ENCODE measurements around the gene CCT6B. TPM values are rescaled to one million over a fixed set of nuclear protein-coding genes. Genes with fewer than 3 reads are reported as not detected.

Gene CCT6B
- total and polyA plus RNA-seq, 9 of the 15 experiments (the other 6 are each of a cell fraction or from before 2014, with no cell fraction given), result 0.25 to 0.91 (median 0.58) TPM

DNA sequence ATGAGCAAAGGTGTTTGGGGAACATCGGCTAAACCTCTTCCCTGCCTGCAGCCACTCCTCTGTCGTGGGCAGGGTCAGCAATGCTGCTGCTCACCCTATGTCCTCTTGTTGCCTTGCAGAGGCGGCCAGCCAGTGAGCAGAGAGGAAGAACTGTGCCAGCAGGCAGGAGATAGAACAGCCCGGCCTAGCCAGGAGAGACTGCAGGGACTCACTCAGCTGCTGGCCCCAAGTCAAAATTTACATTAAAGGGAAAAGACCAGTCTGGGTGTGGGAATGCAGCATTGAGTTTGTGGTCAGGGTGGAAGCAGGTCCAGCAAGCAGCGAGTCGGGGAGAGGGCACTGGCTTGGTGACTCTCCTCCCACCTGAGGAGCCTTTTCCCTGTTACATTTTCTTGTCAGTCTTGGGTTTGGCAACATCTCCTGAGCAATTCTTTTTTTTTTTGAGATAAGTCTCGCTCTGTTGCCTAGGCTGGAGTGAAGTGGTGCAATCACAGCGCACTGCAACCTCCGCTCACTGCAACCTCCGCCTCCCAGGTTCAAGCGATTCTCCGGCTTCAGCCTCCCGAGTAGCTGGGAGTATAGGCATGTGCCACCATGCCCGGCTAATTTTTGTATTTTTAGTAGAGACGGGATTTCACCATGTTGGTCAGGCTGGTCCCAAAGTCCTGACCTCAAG lies 41.8 kb upstream of the CCT6B start:
- intact Hi-C loops (cut with micrococcal nuclease), result no loop called here
- TF ChIP-seq BDP1 (IDR thresholded peaks at IDR 0.05; ENCODE audit: insufficient read depth, insufficient read length) (no peak), POLR2G (IDR thresholded peaks at IDR 0.05; ENCODE audit: low read depth, low read length) (0 out of 2 replicates have a peak, but pooled peaks have one; percentile 12), TEAD1 (CRISPR knock-in tag; IDR thresholded peaks at IDR 0.05) (no peak)
- FAIRE-seq (no peak), ATAC-seq (no peak), DNase-seq (ENCODE audit: extremely low read depth in 1 of 4, low spot score in 3 of 4) (no peak)
- in situ Hi-C loops (cut with MboI), result no loop called here
- Histone ChIP-seq H3K4me2 (ENCODE audit: insufficient read depth, low read length) (no peak overlapping the region), H3K27ac (ENCODE audit: extremely low read depth, low read depth, low read length) (no peak overlapping the region), H3K27me3 (ENCODE audit: control insufficient read depth in 2 of 2, insufficient read depth in 2 of 2, low read length in 2 of 2) (no peaks in the 10 kb centered on the region), H3K4me3 (no peak overlapping the region), H3K9me1 (ENCODE audit: control insufficient read depth, insufficient read depth, low read length) (no peaks in the 10 kb centered on the region), H4K20me1 (replicated peaks; ENCODE audit: control insufficient read depth, insufficient read depth, low read length) (no peaks in the 10 kb centered on the region), H3K4me1 (replicated peaks in 1 of 2; ENCODE audit: control insufficient read depth in 2 of 2, insufficient read depth in 2 of 2, low read length in 2 of 2) (peaks cover 3 to 11% of the 10 kb centered on the region in 2 experiments; a peak in 3 of 5 replicates), H3K36me3 (ENCODE audit: control insufficient read depth, insufficient read depth, low read length) (peaks cover 86% of the 10 kb centered on the region), H3K9ac (ENCODE audit: insufficient read depth in 1 of 2, low read depth in 2 of 2, low read length in 2 of 2) (no peak overlapping the region), H3K9me3 (replicated peaks; ENCODE audit: control insufficient read depth, insufficient read depth, low read depth, low read length) (no peaks in the 10 kb centered on the region), H2AFZ (ENCODE audit: low read depth, low read length) (no peak overlapping the region), H3K79me2 (ENCODE audit: control insufficient read depth, insufficient read depth, low read length) (no peaks in the 10 kb centered on the region)
- CTCF ChIA-PET (ENCODE audit: low intra/inter-chr PET ratio), result no interaction called here
- POLR2A ChIA-PET, result no interaction called here
- WGBS (ENCODE audit: insufficient coverage, low coverage, missing lambda C conversion rate), result 93% methylated on average over 12 of the region's 15 CpGs
- no TSS peak for BruUV-seq (replicated peaks)

DNA sequence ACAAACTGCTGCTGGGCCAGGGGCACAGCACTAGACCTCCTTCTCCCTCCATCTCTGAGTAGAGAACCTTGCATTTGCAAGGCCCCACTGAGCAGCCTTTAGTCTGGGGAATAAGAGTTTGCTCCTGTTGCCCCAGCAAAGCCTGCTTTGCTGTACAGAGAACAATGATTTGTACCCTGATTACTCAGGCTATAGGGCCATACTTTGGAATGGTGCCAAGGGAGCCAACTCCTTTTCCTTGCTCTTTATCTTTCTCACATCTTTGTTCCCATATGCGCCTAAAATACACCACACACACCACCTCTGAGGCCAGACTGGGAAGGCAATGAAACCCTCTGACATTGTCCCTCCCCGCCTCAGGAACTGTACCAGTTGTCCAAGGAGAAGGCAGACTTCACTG lies 40.3 kb upstream of the CCT6B start:
- no peaks in the 10 kb centered on the region for H4K20me1 ChIP-seq (replicated peaks; ENCODE audit: control insufficient read depth, insufficient read depth, low read length)
- H3K4me2 ChIP-seq (ENCODE audit: insufficient read depth, low read length), result no peak overlapping the region
- FAIRE-seq (no peak), ATAC-seq (no peak), DNase-seq (ENCODE audit: extremely low read depth in 1 of 4, low spot score in 3 of 4) (no peak)
- ChIA-PET CTCF (ENCODE audit: low intra/inter-chr PET ratio) (no interaction called here), POLR2A (interaction anchor here (0.6 to 2.7 kb wide), 4 partner anchors 15 to 122 kb away, joined by 3 to 8 read pairs (median 4); partner anchors contain the start of gene LIG3)
- no peak overlapping the region for H3K4me3 ChIP-seq
- no peak overlapping the region for H2AFZ ChIP-seq (ENCODE audit: low read depth, low read length)
- no peak overlapping the region for H3K27ac ChIP-seq (ENCODE audit: extremely low read depth, low read depth, low read length)
- H3K36me3 ChIP-seq (ENCODE audit: control insufficient read depth, insufficient read depth, low read length), result peaks cover 89% of the 10 kb centered on the region
- BruUV-seq (replicated peaks), result no TSS peak
- H3K79me2 ChIP-seq (ENCODE audit: control insufficient read depth, insufficient read depth, low read length), result no peaks in the 10 kb centered on the region
- H3K9me1 ChIP-seq (ENCODE audit: control insufficient read depth, insufficient read depth, low read length), result no peaks in the 10 kb centered on the region
- 70% methylated on average over 2 of the region's 2 CpGs for WGBS (ENCODE audit: insufficient coverage, low coverage, missing lambda C conversion rate)
- peaks cover 3 to 11% of the 10 kb centered on the region in 2 experiments; a peak in 3 of 5 replicates for H3K4me1 ChIP-seq (replicated peaks in 1 of 2; ENCODE audit: control insufficient read depth in 2 of 2, insufficient read depth in 2 of 2, low read length in 2 of 2)
- no peaks in the 10 kb centered on the region for H3K9me3 ChIP-seq (replicated peaks; ENCODE audit: control insufficient read depth, insufficient read depth, low read depth, low read length)
- intact Hi-C loops (cut with micrococcal nuclease) (no loop called here), in situ Hi-C loops (cut with MboI) (no loop called here)
- TF ChIP-seq NFIC (IDR thresholded peaks at IDR 0.05), result peak; percentile 84
- TF ChIP-seq RB1 (IDR thresholded peaks at IDR 0.05; ENCODE audit: low read depth), result no peak
- H3K9ac ChIP-seq (ENCODE audit: insufficient read depth in 1 of 2, low read depth in 2 of 2, low read length in 2 of 2), result peak overlapping the region in 1 of 2 experiments; percentile 51; a peak in 1 of 4 replicates
- H3K27me3 ChIP-seq (ENCODE audit: control insufficient read depth in 2 of 2, insufficient read depth in 2 of 2, low read length in 2 of 2), result no peaks in the 10 kb centered on the region
